CD4-positive, alpha-beta T cell treated with Interleukin-6 for 4 hours (primary cell): ENCODE results near the gene TRIM26.
"Not testable (repeated sequence)": the region's sequence is repeated elsewhere in the genome, so short reads cannot be mapped to it uniquely, and the experiment has no call there.

Source experiments
- DNase-seq: peaks from one replicate; pipeline ENCODE4 v3.0.0-alpha.2; 2020; ENCODE audit warnings: mixed read lengths

The TRIM26 gene

DNA sequence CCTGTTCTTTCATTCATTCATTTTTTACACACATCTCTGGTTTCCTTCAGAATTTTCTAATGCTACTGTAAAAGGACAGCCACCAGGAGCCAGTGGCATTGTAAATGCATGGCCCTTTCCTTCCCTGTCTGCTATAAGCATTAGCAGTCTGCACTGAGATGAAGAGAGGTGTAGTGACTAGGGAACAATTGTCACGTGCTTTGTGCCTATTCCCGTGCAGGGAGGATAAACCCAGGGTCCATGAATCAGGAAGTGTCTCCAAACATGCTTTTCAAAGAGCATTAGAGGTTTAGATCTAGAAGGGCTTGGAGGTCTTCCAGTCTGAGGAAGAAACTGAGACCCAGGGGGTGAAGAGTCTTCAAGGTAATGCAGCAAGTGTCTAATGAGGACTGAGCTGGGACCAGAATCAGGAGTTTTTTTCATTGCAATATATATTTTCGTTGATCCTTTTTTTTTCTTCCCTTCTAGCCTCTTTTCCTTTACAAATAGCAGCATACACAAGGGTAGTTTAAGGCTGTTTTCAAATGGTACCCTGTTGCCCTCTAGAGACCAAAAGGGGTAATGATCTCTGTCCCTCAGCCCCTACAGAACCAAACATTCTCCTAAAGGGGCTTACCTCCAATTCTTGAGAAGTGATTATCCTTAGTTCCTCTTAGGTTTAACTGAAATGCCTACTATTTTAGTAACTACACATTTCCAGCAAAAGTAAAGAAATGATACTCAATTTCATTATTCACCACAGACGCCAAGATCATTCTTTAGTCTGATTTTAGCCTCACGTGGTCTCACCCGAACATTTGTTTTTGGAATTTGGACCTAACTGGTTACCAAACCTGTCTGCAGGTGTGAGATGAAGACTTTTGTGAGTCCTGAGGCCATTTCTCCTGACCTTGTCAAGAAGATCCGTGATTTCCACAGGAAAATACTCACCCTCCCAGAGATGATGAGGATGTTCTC lies 43.3 kb downstream of the TRIM26 start:
- peak; percentile 6 for DNase-seq

DNA sequence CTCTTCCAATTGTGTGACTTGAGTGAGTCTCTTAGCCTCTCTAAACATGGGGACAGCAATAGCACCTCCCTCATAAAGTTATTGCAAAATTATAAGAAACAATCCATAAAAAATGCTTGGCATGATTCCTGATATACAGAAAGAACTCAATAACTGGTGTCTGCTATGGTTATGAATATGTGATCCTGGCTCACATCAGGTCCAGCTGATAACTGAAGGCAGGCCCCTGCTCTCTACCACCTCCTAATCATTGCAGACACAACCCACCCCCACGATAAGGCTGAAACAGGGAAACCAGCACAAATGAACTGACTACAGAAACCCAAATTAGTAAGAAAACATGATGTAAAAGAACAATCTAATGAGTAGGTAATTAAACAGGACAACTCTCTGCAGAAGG lies 44.5 kb downstream of the TRIM26 start:
- no peak for DNase-seq

DNA sequence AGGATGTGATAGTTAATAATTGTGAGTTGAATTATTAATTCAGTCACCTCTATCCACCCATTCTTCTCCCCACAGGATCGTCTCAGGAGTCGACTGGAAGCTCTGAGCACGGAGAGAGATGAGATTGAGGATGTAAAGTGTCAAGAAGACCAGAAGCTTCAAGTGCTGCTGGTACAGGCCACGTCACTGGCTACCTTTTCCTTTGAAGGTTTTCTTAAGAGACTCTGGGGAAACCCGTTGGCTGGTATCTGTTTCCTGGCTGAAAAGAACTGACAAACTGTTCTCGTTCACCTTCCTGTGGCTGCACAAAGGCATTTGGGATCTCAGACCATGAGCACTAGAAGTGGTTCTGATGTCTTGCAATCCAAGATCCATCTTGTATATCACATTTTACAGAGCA lies 46.1 kb downstream of the TRIM26 start:
- DNase-seq: no peak

DNA sequence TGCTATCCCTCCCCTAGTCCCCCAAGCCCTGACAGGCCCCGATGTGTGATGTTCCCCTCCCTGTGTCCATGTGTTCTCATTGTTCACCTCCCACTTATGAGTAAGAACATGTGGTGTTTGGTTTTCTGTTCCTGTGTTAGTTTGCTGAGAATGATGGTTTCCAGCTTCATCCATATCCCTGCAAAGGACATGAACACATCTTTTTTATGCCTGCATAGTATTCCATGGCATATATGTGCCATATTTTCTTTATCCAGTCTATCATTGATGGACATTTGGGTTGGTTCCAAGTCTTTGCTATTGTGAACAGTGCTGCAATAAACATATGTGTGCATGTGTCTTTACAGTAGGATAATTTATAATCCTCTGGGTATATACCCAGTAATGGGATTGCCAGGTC lies 48.0 kb downstream of the TRIM26 start:
- not testable (repeated sequence) for DNase-seq

DNA sequence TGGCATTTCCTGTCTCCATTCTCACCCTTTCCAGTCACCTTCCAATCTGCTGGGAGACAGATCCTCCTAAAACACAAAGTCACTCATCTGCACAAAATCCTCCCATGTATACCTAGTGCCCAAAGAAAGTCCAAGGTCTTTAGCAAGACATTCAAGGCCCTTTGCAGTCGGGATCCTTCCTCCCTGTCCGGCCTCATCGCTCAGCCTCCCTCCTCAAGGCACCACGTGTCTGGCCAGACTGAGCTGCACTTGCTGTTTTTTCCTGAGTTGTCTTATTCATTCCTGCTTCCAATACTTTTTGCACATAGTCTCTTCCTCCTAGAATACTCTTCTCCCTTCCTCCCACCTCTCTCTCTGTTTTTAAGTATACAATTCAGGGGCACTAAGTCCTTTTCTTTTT lies 48.5 kb downstream of the TRIM26 start:
- no peak for DNase-seq

DNA sequence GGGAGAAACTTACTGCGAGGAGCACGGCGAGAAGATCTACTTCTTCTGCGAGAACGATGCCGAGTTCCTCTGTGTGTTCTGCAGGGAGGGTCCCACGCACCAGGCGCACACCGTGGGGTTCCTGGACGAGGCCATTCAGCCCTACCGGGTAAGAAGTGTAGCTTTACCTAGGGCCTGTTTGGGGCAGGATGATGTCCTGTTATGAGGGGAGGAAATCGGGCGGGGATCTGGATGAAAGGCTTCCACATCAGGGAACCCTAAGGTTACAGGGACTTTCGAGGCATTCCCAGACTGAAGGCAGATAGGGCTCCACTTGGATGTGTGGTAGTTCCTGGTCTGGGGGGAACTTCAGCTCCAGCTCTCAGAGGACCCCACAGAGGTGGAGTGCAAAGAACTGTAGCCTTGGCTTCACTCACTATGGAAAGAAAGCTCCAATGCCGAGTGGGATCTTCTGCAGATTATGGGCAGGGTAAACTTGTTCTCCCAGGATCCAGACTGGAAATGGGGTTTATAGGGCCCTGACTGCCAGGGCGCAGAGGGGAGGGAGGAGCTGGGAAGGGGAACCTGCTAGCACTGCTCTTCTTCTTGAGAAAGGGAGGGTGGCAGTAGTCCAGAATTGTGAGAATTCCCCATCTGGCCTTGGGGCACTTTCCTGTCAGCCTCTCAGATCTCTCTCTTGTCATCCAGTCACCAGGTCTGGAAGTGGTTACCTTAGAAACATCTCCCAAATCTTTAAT lies 49.1 kb downstream of the TRIM26 start:
- DNase-seq: no peak

DNA sequence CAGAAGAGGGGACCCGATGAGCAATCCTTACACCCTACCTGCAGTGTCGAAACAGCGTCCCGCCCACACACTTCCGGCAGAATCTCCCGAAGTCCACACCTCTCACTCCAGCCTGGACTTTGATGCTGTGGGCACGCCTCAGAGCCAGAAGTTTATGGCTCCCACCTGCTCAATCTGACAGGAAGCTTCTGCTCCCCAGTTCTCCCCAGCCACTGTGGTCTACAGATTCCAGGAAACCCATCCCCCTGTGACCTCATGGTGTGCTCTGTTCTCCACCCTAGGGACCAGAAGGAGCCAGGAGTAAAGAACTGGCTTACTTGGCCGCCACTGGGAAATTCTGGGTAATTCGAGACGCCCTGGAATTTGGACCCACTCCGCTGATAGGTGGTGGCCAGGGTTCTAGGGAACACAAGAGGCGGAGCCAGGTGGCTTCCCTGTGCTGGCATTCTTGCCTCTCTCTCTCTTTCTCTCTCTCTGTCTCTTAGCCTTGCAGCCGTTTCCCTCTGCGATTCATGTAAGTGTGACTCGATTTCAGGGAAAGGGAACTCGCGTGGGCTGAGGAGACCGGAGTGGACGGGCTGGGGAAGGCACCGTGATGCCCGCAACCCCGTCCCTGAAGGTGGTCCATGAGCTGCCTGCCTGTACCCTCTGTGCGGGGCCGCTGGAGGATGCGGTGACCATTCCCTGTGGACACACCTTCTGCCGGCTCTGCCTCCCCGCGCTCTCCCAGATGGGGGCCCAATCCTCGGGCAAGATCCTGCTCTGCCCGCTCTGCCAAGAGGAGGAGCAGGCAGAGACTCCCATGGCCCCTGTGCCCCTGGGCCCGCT lies 49.9 kb downstream of the TRIM26 start, which contains the start of gene TRIM15:
Gene TRIM15 (plus strand): TSS at position 457 of the 828 bp plus-strand sequence. CDS start 139 bp downstream, at position 596.
- peak; percentile 19 for DNase-seq

DNA sequence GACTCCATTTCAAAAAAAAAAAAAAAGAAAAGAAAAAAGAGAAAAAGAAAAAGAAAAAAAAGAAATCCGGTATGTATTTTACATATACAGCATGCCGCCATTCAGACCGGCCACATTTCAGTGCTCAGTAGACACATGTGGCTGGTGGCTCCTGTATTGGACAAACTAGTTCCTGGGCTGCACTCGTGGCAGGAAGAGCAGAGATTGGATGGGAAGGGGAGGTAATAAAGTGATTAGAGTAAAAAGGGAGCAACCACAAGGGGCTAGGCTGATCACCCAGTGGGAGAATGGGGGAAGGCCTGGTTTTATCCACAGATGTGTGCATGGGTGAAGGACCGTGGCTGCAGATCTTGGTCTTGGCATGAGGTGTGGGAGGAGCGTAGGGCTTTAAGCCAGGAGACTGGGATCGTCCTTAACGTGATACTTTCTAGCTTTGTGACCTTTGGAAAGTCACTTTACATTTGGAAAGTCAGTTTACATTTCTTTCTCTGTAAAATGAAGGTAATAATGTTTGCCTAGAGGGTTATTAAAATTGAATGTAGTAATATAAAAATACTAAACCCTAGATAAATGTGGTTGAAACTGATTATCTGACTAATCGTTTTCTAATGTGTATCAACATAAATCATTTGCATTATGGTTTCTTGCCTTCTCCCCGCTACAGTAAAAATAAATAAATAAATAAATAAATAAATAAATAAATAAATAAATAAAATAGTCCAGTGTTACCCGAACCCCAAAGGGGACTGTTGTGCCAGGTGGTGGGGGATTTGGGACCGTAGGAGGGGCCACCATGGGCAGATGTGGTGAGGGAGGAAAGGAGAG lies 50.7 kb downstream of the TRIM26 start:
- no peak for DNase-seq

DNA sequence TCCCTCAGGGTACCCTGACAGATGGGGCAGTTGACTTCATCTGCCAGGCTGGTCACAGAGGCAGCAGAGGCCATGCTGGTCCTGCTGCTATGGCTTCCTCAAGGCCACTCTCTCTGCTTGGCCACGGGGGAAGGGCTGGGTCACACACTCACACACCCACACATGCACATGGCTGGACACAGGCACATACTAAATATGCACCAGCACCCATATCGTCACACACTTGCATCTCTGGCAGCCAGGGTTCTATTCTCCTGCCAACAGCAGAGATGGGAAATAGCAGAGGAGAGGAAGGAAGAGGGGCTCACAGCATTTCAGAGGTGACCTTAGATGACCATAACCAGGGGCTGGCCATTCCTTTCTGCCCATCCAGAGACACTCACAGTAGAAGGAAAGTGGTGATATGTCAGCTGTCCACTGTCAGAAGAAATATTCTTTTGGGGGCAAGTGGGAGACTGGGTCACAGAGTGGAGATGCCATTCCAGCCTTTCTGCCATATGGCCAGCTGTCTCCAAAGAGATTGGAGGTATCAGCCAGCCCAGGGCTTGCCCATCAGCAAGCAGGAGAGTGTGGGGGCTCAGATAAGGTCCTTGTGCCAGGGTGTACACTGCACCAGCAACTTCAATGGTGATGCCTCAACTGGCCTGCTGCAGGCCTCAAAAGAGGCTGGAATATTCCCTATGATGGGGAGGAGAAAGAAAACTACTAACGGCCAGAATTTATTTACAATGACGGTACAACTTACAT lies 52.2 kb downstream of the TRIM26 start, which contains the start of gene TRIM10:
Gene TRIM10 (minus strand): TSS at position 427 of the 747 bp plus-strand sequence. CDS start 353 bp downstream, at position 74.
- DNase-seq: no peak

DNA sequence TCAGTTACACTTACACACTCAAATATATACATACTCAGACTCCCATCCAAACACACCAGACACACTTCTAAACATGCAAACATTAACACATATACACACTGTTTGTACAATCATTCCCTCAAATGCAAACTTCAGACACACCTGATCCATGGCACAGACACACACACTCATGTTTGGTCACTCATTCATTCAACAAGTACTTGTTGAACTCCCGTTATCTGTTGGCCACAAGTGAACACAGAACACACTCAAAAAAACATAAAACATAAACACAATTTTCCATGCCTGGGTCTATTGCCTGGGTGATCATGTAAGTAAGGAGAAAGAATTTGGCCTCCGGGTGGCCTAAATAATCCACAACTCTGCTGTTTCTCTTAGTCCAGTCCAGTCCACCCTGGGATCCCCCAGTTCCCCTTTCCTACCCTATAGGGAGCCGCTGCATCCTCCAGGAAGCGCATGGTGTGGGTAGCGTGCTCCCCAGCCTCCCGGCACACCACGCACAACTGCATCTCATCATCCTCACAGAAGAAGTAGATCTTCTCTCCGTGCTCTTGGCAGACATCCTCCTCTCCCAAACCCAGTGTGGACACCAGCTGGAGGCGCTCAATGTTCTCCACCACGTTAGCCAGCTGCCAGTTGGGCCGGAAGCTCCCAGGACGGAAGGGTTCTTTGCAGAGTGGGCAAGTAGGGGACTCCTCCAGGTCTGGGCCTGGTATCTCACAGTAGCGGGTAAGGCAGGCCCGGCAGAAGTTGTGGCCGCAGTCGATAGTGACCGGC lies 53.0 kb downstream of the TRIM26 start:
- no peak for DNase-seq

DNA sequence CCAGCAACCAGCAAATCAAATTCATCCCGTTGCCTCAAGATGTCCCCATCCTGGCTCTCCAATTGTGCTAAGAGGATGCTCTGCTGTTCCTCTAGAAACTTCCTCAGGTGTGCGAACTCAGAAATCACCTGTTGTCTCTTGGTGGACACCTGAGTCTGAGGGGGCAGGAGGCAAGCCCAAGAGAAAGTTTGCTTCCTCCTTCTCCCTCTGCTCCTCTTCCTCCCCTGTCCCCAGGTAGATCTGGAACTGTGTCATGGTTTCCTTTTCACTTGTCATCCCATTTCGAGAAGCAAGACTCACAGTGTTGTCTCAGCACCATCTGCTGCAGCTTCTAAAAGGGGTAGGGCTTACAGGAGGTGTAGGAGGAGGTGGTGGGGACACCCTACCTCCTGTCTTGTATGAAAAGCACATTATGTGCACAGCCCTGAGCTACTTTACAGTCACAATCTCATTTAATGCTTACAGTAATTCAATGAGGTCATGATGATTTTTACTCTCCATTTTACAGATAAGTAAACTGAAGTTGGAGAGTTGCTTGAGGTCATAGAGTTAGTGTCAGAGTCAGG lies 54.6 kb downstream of the TRIM26 start:
- DNase-seq: no peak

DNA sequence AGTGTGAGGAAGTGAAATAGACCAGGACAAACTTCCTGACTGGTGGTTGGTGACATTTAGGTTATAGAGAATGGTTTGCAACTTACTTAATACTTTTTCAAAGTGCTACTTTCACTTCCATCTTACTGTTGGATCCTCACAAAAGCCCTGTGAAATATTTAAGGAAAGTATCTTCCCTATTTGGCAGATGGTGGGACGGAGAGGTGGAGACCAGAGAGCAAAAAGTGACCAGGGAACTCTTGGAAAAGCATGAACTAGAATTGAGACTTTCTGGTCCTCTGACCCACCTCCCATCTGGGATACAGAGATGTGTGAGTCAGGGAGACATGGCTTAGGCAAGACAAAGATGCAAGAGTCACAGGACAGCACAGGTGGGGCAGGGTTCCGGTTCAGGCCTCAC lies 55.2 kb downstream of the TRIM26 start:
- DNase-seq: no peak

DNA sequence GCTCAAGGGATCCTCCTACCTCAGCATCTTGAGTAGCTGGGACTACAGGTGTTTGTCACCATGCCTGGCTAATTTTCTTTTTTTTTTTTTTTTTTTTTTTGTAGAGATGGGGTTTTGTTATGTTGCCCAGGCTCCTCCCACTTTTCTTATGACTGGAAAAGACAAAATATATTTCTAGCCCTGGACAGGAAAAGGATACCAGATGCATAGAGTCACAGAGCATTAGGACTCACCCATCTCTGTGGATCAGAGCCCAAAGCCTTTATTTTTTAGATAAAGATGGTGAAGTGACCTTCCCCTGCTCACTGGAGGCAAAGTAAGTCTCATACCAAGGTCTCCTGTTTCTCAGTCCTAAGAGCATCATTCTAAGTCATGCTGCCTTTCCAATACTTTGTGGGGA lies 55.6 kb downstream of the TRIM26 start:
- no peak for DNase-seq

DNA sequence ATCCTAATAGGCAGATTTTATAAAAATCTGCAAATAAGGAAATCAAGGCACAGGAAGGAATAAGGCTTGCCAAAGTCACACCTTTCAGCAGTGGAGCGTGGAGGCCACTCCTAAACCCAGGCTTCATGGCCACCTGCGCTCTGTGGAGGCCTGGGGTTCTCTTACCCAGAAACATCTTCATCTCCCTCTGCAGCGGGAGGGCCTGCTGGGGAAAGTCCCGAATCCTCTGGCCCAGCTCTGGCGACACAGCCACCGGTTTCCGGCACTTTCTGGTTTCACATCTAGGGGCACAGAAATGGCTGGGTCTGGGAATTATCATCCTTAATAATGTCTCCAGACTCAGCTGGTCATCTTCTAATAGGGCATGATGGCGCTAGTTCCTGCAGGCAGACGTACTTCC lies 56.4 kb downstream of the TRIM26 start:
- DNase-seq: no peak

DNA sequence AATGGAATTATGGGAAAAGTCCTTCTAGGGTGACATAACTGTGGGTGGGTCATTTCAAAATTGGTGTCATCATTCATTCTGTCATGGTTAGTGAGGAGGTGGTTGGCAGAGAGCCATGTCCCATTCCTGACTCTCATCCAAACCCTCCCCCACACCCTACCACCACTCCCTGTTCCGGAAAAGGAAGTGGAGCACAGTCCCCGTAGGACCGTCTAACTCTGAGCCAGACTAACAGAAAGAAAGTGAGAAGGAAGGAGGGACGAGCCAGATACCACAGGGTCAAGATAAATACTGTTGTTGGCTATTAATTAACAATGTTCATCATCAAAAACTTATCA lies 57.0 kb downstream of the TRIM26 start:
- DNase-seq: no peak

DNA sequence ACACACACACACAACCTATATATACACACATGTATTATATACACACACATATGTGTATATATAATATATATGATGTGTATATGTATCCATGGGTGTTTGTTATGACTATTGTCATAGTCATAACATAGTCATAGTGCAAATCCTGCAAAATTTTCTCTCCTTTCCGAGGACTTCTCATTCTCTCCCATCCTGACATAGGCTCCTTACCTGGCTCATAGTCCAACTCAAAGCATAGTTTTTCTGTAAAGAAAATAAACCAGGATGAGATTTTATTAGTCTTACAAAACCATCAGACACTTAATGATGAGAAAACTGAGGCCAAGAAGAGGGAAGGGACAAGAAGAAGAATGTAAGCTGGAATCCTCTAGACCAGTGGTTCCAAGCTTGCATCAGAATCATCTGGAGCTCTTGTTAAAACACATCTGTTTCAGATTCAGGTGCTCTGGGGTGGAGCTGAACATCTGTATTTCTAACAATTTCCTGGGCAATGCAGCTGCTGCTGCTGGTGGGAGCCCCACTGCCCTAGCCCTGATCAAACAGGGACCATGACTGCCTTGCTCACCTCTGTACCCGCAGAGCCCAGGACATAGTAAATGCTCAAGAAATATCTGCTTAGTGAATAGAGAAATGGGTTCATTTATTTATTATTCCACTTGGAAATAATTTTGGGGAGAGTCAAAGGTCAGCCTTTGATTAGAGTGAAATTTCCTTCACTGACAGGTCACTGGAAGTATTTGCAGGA lies 57.5 kb downstream of the TRIM26 start:
- no peak for DNase-seq

DNA sequence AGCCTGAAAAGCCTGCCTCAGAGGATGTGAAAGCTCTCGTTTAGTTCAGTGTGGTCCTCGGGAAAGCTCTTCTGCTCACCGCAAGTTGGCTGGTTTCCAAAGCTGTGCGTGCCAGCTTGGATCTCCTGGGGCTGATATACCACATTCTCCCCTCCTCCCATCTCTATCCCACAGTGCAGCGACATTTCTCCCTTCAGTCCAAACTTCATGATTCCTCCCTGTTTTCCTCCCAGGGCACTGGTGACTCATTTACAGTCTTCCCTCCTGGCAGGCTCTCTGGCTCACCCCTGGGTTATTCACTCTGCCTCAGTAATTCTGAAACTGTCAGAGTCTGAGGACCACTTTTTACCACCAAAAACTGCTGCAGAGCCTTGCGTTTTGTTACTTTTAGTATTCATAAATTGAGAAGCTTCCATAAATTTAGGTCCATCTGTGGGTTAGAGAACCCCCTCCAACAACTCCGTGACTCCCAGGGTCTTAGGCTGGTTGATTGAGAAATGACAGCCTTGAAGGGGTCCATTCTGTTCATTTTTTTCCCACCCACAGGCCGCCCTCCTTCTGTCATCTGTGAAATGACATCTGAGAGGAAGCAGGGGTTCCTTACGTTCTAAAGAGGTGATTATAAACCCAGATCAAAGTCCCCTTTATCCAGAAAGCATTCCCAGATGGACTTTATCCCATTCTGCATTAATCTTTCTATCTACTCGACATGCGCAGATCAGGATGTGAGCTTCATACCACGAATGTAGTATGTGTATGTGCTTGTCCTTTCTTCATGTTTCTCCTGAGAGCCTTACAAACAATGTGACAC lies 58.3 kb downstream of the TRIM26 start:
- DNase-seq: no peak

DNA sequence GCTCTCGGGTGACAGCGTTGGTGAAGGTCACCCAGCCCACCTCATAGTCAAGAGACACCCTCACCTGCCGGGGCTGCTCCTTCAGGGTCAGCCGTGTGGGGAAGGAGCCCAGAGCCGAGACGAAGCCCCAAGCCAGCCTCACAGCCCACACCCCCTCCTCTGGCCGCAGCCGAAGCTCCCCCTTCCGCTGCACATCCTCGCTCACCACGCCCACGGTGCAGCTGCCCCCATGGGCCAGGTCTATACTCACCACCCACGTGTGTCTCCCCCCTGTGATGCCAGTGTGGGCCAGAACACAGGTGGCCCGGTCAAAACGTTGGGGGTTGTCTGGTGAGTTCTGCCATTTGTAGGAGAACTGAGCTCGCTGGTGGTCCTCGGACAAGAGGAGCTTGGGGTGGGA lies 59.1 kb downstream of the TRIM26 start:
- no peak for DNase-seq
